Stimulated activated CD4-positive, alpha-beta T cell treated with anti-CD3 and anti-CD28 coated beads, Interleukin-4, amount 100 ng/mL, for 48 hours (primary cell): Measurements from ENCODE around the gene UCP2.
"Not testable (repeated sequence)": the region's sequence is repeated elsewhere in the genome, so short reads cannot be mapped to it uniquely, and the experiment has no call there.

Experiments
- DNase-seq, 2 donors: peaks; one replicate each; pipeline ENCODE4 v3.0.0-alpha.2; 2020; ENCODE audit warnings: low read depth in 2 of 2

The UCP2 gene

DNA sequence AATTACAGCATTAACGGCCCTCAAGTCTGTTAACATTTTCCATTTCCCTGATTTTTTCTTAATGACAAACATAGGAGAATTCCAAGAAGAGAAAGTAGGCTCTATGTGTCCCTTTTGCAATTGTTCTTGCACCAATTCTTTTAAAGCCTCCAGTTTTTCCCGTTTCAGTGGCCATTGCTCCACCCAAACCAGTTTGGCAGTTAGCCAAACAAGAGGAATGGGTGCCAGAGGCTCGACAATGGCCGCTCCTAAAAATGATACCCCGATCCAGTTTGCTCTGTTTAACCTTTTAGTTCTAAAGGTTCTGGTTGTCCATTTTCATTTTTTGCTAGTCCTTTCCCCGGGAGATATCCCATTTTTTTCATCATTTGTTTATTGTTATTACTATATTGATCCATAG lies 38.6 kb downstream of the UCP2 start:
- DNase-seq: no peak

DNA sequence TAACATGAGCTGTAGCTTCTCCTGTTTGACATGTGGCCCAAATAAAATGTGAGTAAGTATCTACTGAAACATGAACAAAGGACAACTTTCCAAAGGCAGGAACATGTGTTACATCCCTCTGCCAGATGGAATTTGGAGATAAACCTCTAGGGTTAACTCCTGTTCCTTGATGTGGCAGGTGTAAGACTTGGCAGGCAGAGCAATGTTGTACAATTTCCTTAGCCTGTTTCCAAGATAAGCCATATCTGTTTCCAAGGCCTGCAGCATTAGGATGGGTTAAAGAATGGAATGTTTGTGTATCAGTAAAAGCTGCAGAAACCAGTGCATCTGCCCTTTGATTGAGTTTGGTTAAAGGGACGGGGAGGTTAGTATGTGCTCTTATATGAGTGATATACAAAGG lies 40.6 kb downstream of the UCP2 start:
- no peak for DNase-seq

DNA sequence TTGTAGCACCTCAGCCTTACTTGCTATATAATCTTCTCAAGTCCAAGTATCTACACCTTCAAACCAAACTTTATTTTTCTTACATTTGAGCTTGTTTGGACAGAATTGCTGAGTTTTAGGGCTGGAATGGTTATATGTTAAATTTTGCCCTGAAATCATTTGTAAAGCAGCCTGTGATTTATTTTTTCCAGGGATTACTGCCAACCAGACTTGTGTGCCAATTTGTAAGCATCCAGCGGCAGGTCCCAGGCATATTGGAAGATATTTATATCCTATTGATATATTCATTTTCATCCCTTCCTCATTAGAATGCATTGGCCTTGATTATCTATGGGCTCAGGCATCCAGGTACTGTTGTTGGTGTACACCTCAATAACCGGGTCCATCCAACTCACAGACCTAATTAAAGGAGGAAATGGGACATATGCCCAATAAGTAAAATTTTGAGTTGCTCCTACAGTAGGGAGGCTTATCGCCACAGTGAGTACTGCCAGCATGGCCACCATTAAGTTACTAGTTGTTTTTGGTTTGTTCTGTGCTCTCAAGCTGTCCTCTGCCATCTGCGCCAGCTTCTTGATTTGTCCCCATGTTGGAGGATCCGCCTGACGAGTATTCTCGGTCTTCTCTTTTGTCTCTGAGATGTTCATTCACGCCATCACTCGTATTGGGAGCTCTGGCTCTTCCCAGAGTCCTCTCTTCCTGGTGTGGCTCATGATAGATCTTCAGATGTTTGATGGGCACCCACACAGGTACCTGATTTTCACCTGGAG lies 41.7 kb downstream of the UCP2 start:
- no peak for DNase-seq

DNA sequence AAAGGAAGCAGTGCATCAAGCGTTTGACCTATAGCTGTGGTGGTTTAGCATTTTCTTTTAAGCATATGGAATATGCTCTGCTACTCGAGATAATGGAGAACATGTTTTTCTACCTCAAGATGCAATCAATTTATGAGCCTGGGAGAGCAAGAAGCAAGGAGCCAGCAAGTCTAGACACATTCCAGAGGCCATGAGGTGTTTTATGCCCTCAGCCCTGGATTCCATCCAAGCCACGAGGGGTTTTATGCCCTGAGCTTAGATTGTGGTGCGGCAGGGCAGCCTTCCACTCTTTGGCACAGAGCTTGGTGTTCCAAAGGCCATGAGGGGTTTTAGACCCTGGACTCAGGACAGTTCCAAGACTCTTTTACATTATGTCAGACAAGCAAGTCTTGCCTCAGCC lies 43.5 kb downstream of the UCP2 start:
- no peak for DNase-seq

DNA sequence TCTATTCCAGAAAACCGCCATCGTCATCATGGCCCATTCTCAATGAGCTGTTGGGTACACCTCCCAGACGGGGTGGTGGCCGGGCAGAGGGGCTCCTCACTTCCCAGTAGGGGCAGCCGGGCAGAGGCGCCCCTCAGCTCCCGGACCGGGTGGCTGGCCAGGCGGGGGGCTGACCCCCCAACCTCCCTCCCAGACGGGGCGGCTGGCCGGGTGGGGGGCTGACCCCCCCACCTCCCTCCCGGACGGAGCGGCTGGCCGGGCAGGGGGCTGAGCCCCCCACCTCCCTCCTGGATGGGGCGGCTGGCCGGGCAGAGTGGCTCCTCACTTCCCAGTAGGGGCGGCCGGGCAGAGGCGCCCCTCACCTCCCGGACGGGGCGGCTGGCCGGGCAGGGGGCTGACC lies 46.6 kb downstream of the UCP2 start:
- DNase-seq: not testable (repeated sequence)

DNA sequence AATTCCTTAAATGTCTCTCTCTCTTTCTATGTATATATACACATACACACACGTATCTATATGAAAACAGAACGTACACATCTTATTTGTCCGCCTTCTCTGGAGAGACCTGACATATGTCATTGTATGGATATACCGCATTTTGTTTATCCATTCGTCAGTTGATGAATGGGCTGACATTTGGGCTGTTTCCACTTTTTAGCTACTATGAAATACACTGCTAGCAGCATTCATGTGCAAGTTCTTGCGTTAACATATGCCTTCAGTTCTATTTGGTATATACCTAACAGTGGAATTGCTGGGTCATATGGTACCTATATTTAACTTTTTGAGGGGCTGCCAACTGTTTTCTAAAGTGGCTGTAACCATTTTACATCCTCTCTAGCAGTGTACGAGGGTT lies 49.9 kb downstream of the UCP2 start:
- no peak for DNase-seq

DNA sequence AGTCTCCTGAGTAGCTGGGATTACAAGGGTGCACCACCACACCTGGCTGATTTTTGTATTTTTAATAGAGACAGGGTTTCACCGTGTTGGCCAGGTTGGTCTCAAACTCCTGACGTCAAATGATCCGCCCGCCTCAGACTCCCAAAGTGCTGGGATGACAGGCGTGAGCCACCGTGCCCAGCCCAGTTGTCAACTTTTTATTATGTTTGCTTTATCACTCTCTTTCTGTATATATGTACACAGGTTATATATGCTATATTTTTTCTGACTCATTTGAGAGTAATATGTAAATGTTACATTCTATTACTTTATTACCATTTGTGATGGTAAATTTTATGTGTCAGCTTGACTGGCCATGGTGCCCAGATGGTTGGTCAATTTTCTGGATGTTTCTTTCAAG lies 50.7 kb downstream of the UCP2 start:
- DNase-seq: no peak

DNA sequence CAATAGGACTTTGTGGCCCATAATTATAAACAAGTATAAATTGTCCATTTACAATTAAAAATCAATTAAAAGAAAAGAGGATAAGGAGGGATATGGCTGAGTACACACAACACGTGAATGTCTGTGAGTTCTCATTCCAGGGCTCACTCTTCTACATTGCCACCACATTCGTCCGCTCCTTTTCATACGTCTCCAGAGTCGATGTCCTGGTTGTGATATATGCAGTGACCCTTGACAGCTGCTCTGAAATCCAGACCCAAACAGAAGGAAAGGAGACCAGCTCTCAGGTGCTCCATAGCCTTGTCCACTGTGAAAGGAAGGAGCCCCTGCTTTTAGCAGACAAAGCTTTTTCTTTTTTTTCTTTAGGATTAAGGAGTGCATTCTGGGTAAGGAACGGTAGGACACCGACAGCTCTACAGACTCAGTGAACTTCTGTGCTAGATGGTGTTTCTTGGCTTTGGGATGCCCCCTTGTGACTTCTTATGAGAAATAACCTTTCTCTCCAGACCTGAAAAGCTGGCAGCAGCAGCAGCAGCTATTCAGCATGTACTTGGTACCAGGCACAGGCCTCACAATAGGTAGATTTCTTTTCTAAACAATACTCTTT lies 51.5 kb downstream of the UCP2 start:
- no peak for DNase-seq

DNA sequence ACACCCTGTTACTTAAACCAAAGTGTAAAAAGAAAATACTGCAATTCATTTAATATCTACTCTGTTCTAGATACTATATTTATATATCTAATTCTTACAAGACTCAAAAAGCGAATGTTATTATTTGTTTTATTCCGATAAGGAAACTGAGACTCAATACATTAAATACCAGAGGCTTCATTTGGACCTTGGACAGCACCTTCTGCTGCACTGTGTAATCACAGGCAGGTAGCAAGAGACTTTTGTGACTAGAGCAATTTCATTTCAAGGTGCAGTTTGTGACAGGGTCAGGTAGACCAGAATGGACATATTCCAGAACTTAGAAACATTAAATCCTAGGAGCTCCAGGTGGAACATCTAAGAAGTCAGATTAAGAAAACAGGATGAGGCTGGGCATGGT lies 53.3 kb downstream of the UCP2 start:
- no peak for DNase-seq
